C4-2B (cell line): ENCODE results near the gene GPR158.

Experiments used
- CTCF ChIP-seq: fragments of 450-650 bp; conservative IDR thresholded peaks from 2 replicates; pipeline ENCODE4 v1.5.1; 2017; ENCODE audit warnings: mild to moderate bottlenecking
- ZFX ChIP-seq: fragments of 450-650 bp; IDR thresholded peaks from 2 replicates; pipeline ENCODE4 v1.6.1; 2017

- TF ChIP-seq CTCF, result no peak
- TF ChIP-seq ZFX, result no peak
These were observed 355.5 kb downstream of the GPR158 start for GRCh38 chr10:25530306-25530705.
